HCT116 (cell line): ENCODE data around the gene LCN2. TPM values are rescaled to one million over a fixed set of nuclear protein-coding genes. Genes with fewer than 3 reads are reported as not detected.

Experiments
- ATAC-seq: fragments of 200-7000 bp; cut with Tn5 transposase; 2 replicates; pipeline ENCODE4 v1.9.1; 2020; ENCODE audit warnings: mild to moderate bottlenecking, moderate library complexity
- BruUV-seq: library from RNA; stranded (reverse); fragments of 400-500 nt; replicated peaks from 2 replicates; lab custom pipeline; 2021; lab: Mats Ljungman, UMichigan
- CTCF ChIA-PET: fragments of 300-600 bp; sonication (Branson Sonifier 250); formaldehyde crosslinking; loops from one replicate; lab custom pipeline; 2021; ENCODE audit warnings: antibody characterized with exemption; lab: Charles Lee
- POLR2A ChIA-PET: fragments of 300-600, 350-600 bp; sonication (Branson Sonifier 250); formaldehyde crosslinking; loops from one replicate; lab custom pipeline; 2021; ENCODE audit warnings: antibody characterized with exemption; lab: Charles Lee
- RAD21 ChIA-PET, 2 experiments: fragments of 300-600 bp; sonication (Branson Sonifier 250); formaldehyde crosslinking; loops; one replicate each; lab custom pipeline; 2023; ENCODE audit warnings: low total read pairs in 2 of 2; ENCODE audit not compliant: uncharacterized antibody in 2 of 2, unreplicated experiment in 2 of 2, low non-redundant PET in 1 of 2; lab: Charles Lee
- DNase-seq: peaks from one replicate; pipeline ENCODE4 v3.0.0-alpha.2; 2010; ENCODE audit warnings: low read depth, low spot score
- H2AFZ ChIP-seq: fragments of 200-600 bp; shearing (Covaris generic), sonication (generic); 2 replicates; pipeline ENCODE4 v1.6.1; 2017; ENCODE audit warnings: low read depth, mixed run types, mixed read lengths, antibody characterized with exemption, low read length; ENCODE audit not compliant: poor library complexity, severe bottlenecking
- H3K27ac ChIP-seq: 2 replicates; pipeline ENCODE4 v1.5.1; 2012; ENCODE audit warnings: low read depth, low read length
- H3K27me3 ChIP-seq: fragments of 200-600 bp; sonication (generic); 2 replicates; pipeline ENCODE4 v1.6.1; 2016; ENCODE audit warnings: mixed run types, low read length, mixed read lengths; ENCODE audit not compliant: insufficient read depth
- H3K36me3 ChIP-seq, 2 experiments: fragments of 200-500 bp in 1 of 2; fragments of 200-600 bp in 1 of 2; sonication (Bioruptor generic) in 1 of 2; sonication (generic) in 1 of 2; 2 replicates each; pipeline versions ENCODE4 v1.5.1 to v1.6.1; 2014 to 2016; ENCODE audit warnings: low read length in 2 of 2, inconsistent platforms in 1 of 2, mixed read lengths in 1 of 2, mixed run types in 1 of 2; ENCODE audit not compliant: insufficient read depth in 2 of 2, control insufficient read depth in 1 of 2
- H3K4me1 ChIP-seq, 2 experiments: fragments of 200-600 bp in 1 of 2; sonication (generic) in 1 of 2; 2 replicates each; pipeline versions ENCODE4 v1.5.1 to v1.6.1; 2012 to 2017; ENCODE audit warnings: low read length in 2 of 2, inconsistent platforms in 1 of 2, mild to moderate bottlenecking in 1 of 2, mixed read lengths in 1 of 2, mixed run types in 1 of 2, moderate library complexity in 1 of 2; ENCODE audit not compliant: insufficient read depth in 2 of 2, control insufficient read depth in 1 of 2
- H3K4me2 ChIP-seq: fragments of 200-600 bp; sonication (generic); 2 replicates; pipeline ENCODE4 v1.6.1; 2017; ENCODE audit warnings: mixed run types, low read length, mixed read lengths
- H3K4me3 ChIP-seq, 2 experiments: fragments of 200-600 bp in 1 of 2; sonication (generic) in 1 of 2; replicated peaks in 1 of 2; 2 replicates each; pipeline ENCODE4 v1.5.1; 2011 to 2016; ENCODE audit warnings: low read length in 2 of 2, control low read depth in 1 of 2, low read depth in 1 of 2, mild to moderate bottlenecking in 1 of 2, mixed read lengths in 1 of 2, mixed run types in 1 of 2
- H3K79me2 ChIP-seq: fragments of 200-600 bp; sonication (generic); 2 replicates; pipeline ENCODE4 v1.6.1; 2017; ENCODE audit warnings: mild to moderate bottlenecking, mixed run types, low read length, moderate library complexity, mixed read lengths; ENCODE audit not compliant: insufficient read depth
- H3K9ac ChIP-seq: fragments of 200-600 bp; sonication (generic); 2 replicates; pipeline ENCODE4 v1.6.1; 2016; ENCODE audit warnings: low read length, mixed read lengths
- H3K9me2 ChIP-seq: fragments of 200-600 bp; sonication (generic), shearing (Covaris generic); 2 replicates; pipeline ENCODE4 v1.6.1; 2017; ENCODE audit warnings: mixed run types, mild to moderate bottlenecking, moderate library complexity; ENCODE audit not compliant: insufficient read depth
- H3K9me3 ChIP-seq, 2 experiments: fragments of 200-500 bp in 1 of 2; fragments of 200-600 bp in 1 of 2; sonication (Bioruptor generic) in 1 of 2; sonication (generic) in 1 of 2; 2 replicates each; pipeline ENCODE4 v1.6.1; 2014 to 2017; ENCODE audit warnings: low read length in 2 of 2, mixed read lengths in 2 of 2, inconsistent platforms in 1 of 2, low read depth in 1 of 2, mild to moderate bottlenecking in 1 of 2, mixed run types in 1 of 2, moderate library complexity in 1 of 2; ENCODE audit not compliant: control insufficient read depth in 1 of 2, insufficient read depth in 1 of 2
- H4K20me1 ChIP-seq: fragments of 200-600 bp; sonication (generic), shearing (Covaris generic); 2 replicates; pipeline ENCODE4 v1.6.1; 2017; ENCODE audit warnings: mixed run types, mild to moderate bottlenecking, moderate library complexity; ENCODE audit not compliant: insufficient read depth
- CBX3 ChIP-seq: IDR thresholded peaks from 2 replicates; pipeline ENCODE4 v1.6.1; 2012; ENCODE audit warnings: low read depth
- EGR1 ChIP-seq: IDR thresholded peaks from 2 replicates; pipeline ENCODE4 v1.6.1; 2012; ENCODE audit warnings: low read depth
- ELF1 ChIP-seq: IDR thresholded peaks from 2 replicates; pipeline ENCODE4 v1.6.1; 2012; ENCODE audit warnings: low read depth, borderline replicate concordance
- EZH2 ChIP-seq: fragments of 200-600 bp; sonication (generic); IDR thresholded peaks from 2 replicates; pipeline ENCODE4 v1.6.1; 2017; ENCODE audit warnings: antibody characterized with exemption, mixed run types
- EZH2phosphoT487 ChIP-seq: fragments of 200-600 bp; IDR thresholded peaks from 2 replicates; pipeline ENCODE4 v1.6.1; 2018; ENCODE audit warnings: antibody characterized with exemption, borderline replicate concordance
- POLR2A ChIP-seq: IDR thresholded peaks from 2 replicates; pipeline ENCODE4 v1.7.0; 2011; ENCODE audit warnings: borderline replicate concordance; ENCODE audit not compliant: insufficient read depth, insufficient read length; ENCODE audit errors: extremely low read depth
- RAD21 ChIP-seq: IDR thresholded peaks from 2 replicates; pipeline ENCODE4 v1.6.1; 2012; ENCODE audit warnings: low read depth, mild to moderate bottlenecking
- SP1 ChIP-seq: IDR thresholded peaks from 2 replicates; pipeline ENCODE4 v1.6.1; 2012; ENCODE audit warnings: low read depth
- intact Hi-C: fragments of 100-400 bp; cut with micrococcal nuclease; formaldehyde crosslinking; loops from 2 replicates; pipeline ENCODE4 v1.10.0; 2022
- total RNA-seq: library from RNA; stranded (reverse); gene quantifications from one replicate; pipeline ENCODE4 v1.2.1, GENCODE V29; 2021; ENCODE audit not compliant: unreplicated experiment
- TF ChIP-seq, protein P1 (sequence below): IDR thresholded peaks from 2 replicates; pipeline ENCODE4 v1.6.1; 2011; ENCODE audit warnings: mild to moderate bottlenecking, low read length, moderate library complexity; ENCODE audit not compliant: insufficient replicate concordance; ENCODE audit errors: extremely low read depth
- TF ChIP-seq, protein P2 (sequence below), 3 experiments: fragments of 200-600 bp in 1 of 3; sonication (generic) in 1 of 3; IDR thresholded peaks in 2 of 3; conservative IDR thresholded peaks in 1 of 3; 2 replicates each; pipeline ENCODE4 v1.5.1; 2012 to 2017; ENCODE audit warnings: low read depth in 2 of 3, low read length in 2 of 3, antibody characterized with exemption in 1 of 3, borderline replicate concordance in 1 of 3, control low read depth in 1 of 3, mild to moderate bottlenecking in 1 of 3, mixed read lengths in 1 of 3, mixed run types in 1 of 3, moderate library complexity in 1 of 3; ENCODE audit not compliant: insufficient read depth in 1 of 3
- TF ChIP-seq, protein P3 (sequence below): IDR thresholded peaks from 2 replicates; pipeline ENCODE4 v1.6.1; 2012; ENCODE audit warnings: low read depth
- TF ChIP-seq, protein P4 (sequence below): IDR thresholded peaks from 2 replicates; pipeline ENCODE4 v1.6.1; 2012

Gene LCN2
- total RNA-seq, 1 experiment from 2014 or later = 9.2 TPM

DNA sequence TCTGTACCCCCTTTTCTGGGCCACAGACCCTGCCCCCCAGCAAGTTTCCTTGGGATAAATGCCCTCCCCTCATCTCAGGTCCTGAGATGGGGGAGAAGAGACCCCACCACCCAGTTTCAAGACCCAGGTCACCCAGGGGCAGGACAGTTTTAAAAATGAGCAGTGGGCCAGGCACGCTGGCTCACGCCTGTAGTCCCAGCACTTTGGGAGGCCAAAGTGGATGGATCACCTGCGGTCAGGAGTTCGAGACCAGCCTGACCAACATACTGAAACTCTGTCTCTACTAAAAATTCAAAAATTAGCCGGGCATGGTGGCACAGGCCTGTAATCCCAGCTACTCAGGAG, 27.8 kb upstream of the LCN2 start (continued):
- TF ChIP-seq, protein P1, sequence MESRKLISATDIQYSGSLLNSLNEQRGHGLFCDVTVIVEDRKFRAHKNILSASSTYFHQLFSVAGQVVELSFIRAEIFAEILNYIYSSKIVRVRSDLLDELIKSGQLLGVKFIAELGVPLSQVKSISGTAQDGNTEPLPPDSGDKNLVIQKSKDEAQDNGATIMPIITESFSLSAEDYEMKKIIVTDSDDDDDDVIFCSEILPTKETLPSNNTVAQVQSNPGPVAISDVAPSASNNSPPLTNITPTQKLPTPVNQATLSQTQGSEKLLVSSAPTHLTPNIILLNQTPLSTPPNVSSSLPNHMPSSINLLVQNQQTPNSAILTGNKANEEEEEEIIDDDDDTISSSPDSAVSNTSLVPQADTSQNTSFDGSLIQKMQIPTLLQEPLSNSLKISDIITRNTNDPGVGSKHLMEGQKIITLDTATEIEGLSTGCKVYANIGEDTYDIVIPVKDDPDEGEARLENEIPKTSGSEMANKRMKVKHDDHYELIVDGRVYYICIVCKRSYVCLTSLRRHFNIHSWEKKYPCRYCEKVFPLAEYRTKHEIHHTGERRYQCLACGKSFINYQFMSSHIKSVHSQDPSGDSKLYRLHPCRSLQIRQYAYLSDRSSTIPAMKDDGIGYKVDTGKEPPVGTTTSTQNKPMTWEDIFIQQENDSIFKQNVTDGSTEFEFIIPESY = no peak
- no peak for TF ChIP-seq ELF1
- TF ChIP-seq EZH2phosphoT487 = no peak
- no peak for TF ChIP-seq RAD21
- TF ChIP-seq, protein P2, sequence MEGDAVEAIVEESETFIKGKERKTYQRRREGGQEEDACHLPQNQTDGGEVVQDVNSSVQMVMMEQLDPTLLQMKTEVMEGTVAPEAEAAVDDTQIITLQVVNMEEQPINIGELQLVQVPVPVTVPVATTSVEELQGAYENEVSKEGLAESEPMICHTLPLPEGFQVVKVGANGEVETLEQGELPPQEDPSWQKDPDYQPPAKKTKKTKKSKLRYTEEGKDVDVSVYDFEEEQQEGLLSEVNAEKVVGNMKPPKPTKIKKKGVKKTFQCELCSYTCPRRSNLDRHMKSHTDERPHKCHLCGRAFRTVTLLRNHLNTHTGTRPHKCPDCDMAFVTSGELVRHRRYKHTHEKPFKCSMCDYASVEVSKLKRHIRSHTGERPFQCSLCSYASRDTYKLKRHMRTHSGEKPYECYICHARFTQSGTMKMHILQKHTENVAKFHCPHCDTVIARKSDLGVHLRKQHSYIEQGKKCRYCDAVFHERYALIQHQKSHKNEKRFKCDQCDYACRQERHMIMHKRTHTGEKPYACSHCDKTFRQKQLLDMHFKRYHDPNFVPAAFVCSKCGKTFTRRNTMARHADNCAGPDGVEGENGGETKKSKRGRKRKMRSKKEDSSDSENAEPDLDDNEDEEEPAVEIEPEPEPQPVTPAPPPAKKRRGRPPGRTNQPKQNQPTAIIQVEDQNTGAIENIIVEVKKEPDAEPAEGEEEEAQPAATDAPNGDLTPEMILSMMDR (IDR thresholded peaks at IDR 0.05 in 2 of 3, conservative IDR thresholded peaks at IDR 0.05 in 1 of 3; ENCODE audit: borderline replicate concordance in 1 of 3, insufficient read depth in 1 of 3, low read depth in 2 of 3, low read length in 2 of 3) = no peak

DNA sequence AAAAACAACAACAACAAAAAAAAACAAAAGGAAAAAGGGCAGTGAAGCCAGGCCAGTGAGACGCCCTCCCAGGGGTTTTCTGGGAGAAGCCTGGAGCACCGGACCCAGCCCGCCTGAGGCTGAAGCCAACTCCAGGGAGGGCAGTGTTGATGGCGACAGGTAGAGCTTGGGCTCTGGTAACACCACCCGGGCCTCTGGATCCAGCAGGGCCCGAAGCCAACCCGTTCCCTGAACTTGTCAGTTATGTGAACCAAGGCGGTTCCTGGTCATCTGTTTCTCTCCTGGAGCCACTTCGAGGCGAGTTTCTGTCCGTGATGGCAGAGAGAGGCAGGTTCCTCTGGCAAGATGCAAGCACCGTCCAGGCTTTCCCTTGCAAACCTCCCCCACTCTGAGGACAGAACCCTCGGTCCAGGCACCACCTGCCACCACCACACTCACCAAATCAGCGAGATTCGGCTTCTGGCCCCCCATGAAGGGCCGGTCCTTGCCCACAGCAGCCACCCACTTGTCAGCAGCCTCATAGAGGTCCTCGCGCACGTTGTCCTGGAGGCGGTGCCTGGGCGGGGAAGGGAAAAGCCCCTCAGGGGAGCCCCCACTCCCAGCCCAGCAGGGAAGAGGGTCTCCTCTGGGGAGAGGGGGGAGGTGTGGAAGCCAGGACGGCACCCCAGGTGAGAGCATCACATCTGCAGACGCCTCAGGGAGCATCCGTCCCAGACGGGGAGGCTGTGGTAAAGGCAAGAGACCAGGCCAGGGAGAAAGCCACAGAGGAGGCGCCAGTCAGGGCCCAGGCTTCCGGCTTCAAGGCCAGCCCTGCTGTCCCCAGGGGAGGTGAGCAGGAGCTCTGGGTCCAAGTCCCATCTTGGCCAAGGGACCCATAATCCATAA, 27.1 kb upstream of the LCN2 start:
- ChIA-PET POLR2A (no interaction called here), RAD21 (no interaction called here), CTCF (no interaction called here)
- Histone ChIP-seq H4K20me1 (peaks cover 9% of the 10 kb centered on the region; the same call in 1 of the 2 replicates), H3K27ac (no peak overlapping the region), H3K4me1 (peaks cover 12 to 23% of the 10 kb centered on the region in 2 experiments), H3K27me3 (no peaks in the 10 kb centered on the region), H3K4me3 (no peak overlapping the region), H3K79me2 (peaks cover 36% of the 10 kb centered on the region), H3K4me2 (no peak overlapping the region), H2AFZ (no peak overlapping the region), H3K9me2 (no peaks in the 10 kb centered on the region), H3K9me3 (no peaks in the 10 kb centered on the region), H3K9ac (no peak overlapping the region), H3K36me3 (peaks cover 6 to 30% of the 10 kb centered on the region in 2 experiments; a peak in 3 of 4 replicates)
- intact Hi-C loops = no loop called here
- ATAC-seq = no peak
- DNase-seq = no peak
- BruUV-seq = no TSS peak
- no peak for TF ChIP-seq EZH2
- TF ChIP-seq, protein P3, sequence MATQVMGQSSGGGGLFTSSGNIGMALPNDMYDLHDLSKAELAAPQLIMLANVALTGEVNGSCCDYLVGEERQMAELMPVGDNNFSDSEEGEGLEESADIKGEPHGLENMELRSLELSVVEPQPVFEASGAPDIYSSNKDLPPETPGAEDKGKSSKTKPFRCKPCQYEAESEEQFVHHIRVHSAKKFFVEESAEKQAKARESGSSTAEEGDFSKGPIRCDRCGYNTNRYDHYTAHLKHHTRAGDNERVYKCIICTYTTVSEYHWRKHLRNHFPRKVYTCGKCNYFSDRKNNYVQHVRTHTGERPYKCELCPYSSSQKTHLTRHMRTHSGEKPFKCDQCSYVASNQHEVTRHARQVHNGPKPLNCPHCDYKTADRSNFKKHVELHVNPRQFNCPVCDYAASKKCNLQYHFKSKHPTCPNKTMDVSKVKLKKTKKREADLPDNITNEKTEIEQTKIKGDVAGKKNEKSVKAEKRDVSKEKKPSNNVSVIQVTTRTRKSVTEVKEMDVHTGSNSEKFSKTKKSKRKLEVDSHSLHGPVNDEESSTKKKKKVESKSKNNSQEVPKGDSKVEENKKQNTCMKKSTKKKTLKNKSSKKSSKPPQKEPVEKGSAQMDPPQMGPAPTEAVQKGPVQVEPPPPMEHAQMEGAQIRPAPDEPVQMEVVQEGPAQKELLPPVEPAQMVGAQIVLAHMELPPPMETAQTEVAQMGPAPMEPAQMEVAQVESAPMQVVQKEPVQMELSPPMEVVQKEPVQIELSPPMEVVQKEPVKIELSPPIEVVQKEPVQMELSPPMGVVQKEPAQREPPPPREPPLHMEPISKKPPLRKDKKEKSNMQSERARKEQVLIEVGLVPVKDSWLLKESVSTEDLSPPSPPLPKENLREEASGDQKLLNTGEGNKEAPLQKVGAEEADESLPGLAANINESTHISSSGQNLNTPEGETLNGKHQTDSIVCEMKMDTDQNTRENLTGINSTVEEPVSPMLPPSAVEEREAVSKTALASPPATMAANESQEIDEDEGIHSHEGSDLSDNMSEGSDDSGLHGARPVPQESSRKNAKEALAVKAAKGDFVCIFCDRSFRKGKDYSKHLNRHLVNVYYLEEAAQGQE = no peak
- TF ChIP-seq POLR2A = no peak
- TF ChIP-seq ELF1 = no peak
- TF ChIP-seq, protein P2 (IDR thresholded peaks at IDR 0.05 in 2 of 3, conservative IDR thresholded peaks at IDR 0.05 in 1 of 3; ENCODE audit: borderline replicate concordance in 1 of 3, insufficient read depth in 1 of 3, low read depth in 2 of 3, low read length in 2 of 3) = no peak
- TF ChIP-seq CBX3 = no peak
- TF ChIP-seq SP1 = no peak
- no peak for TF ChIP-seq RAD21
- TF ChIP-seq, protein P4, sequence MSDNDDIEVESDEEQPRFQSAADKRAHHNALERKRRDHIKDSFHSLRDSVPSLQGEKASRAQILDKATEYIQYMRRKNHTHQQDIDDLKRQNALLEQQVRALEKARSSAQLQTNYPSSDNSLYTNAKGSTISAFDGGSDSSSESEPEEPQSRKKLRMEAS = no peak
- TF ChIP-seq EGR1 = no peak
